BLaER1 (cell line): ENCODE results near the gene PPP1R1B.

ENCODE experiments used
- H3K27ac ChIP-seq: shearing (Covaris generic); formaldehyde crosslinking; 2 replicates; pipeline ENCODE4 v1.8.1; 2022
- H3K27me3 ChIP-seq: shearing (Covaris generic); formaldehyde crosslinking; 2 replicates; pipeline ENCODE4 v1.8.1; 2022
- H3K36me3 ChIP-seq: shearing (Covaris generic); formaldehyde crosslinking; 2 replicates; pipeline ENCODE4 v1.8.1; 2022
- H3K4me1 ChIP-seq: shearing (Covaris generic); formaldehyde crosslinking; 2 replicates; pipeline ENCODE4 v1.8.1; 2022
- H3K4me2 ChIP-seq: shearing (Covaris generic); formaldehyde crosslinking; 2 replicates; pipeline ENCODE4 v1.8.1; 2022
- H3K4me3 ChIP-seq: shearing (Covaris generic); formaldehyde crosslinking; 2 replicates; pipeline ENCODE4 v1.8.1; 2022
- H3K9ac ChIP-seq: shearing (Covaris generic); formaldehyde crosslinking; 2 replicates; pipeline ENCODE4 v1.8.1; 2022
- H3K9me3 ChIP-seq: shearing (Covaris generic); formaldehyde crosslinking; 2 replicates; pipeline ENCODE4 v1.8.1; 2022
- H4K20me1 ChIP-seq: shearing (Covaris generic); formaldehyde crosslinking; 2 replicates; pipeline ENCODE4 v1.8.1; 2022
- Cebpa-rat ChIP-seq: shearing (Covaris generic); IDR thresholded peaks from 2 replicates; pipeline ENCODE4 v1.8.1; 2022

The PPP1R1B gene

GRCh38 chr17:39632153-39632941, 5.6 kb downstream of the PPP1R1B start:
- peaks cover 7% of the 10 kb centered on the region for H3K27me3 ChIP-seq
- H3K4me1 ChIP-seq = peaks cover 78% of the 10 kb centered on the region
- no peak overlapping the region for H3K27ac ChIP-seq
- peak overlapping the region; percentile 45 for H3K4me2 ChIP-seq
- 0 out of 2 replicates have a peak overlapping the region, but pooled peaks have one; percentile 49 for H3K9ac ChIP-seq
- no peaks in the 10 kb centered on the region for H3K36me3 ChIP-seq
- no peaks in the 10 kb centered on the region for H3K9me3 ChIP-seq
- no peak for TF ChIP-seq Cebpa-rat
- no peaks in the 10 kb centered on the region for H4K20me1 ChIP-seq
- H3K4me3 ChIP-seq = no peak overlapping the region

- Histone ChIP-seq H4K20me1 (peaks cover 12% of the 10 kb centered on the region; the same call in 1 of the 2 replicates), H3K4me2 (no peak overlapping the region), H3K27me3 (no peaks in the 10 kb centered on the region), H3K4me3 (no peak overlapping the region), H3K9me3 (no peaks in the 10 kb centered on the region), H3K36me3 (no peaks in the 10 kb centered on the region), H3K27ac (peak overlapping the region; percentile 20; the same call in 1 of the 2 replicates), H3K9ac (no peak overlapping the region), H3K4me1 (peaks cover 80% of the 10 kb centered on the region)
- TF ChIP-seq Cebpa-rat = no peak
Measured at GRCh38 chr17:39633570-39634183, 6.9 kb downstream of the PPP1R1B start.

GRCh38 chr17:39634384-39634871, 7.7 kb downstream of the PPP1R1B start:
- H3K36me3 ChIP-seq = peaks cover under 1% of the 10 kb centered on the region; the same call in 1 of the 2 replicates
- no peaks in the 10 kb centered on the region for H3K9me3 ChIP-seq
- H3K27ac ChIP-seq = no peak overlapping the region
- no peak overlapping the region for H3K4me3 ChIP-seq
- peaks cover 80% of the 10 kb centered on the region for H3K4me1 ChIP-seq
- H4K20me1 ChIP-seq = peaks cover 16% of the 10 kb centered on the region; the same call in 1 of the 2 replicates
- H3K9ac ChIP-seq = no peak overlapping the region
- H3K27me3 ChIP-seq = no peaks in the 10 kb centered on the region
- TF ChIP-seq Cebpa-rat = no peak
- H3K4me2 ChIP-seq = no peak overlapping the region; the same call in 1 of the 2 replicates

- H3K4me2 ChIP-seq = peak overlapping the region; percentile 94
- H3K27ac ChIP-seq = peak overlapping the region; percentile 94
- no peak for TF ChIP-seq Cebpa-rat
- peaks cover 7% of the 10 kb centered on the region; the same call in 1 of the 2 replicates for H3K36me3 ChIP-seq
- H3K9me3 ChIP-seq = no peaks in the 10 kb centered on the region
- peaks cover 29% of the 10 kb centered on the region for H4K20me1 ChIP-seq
- H3K9ac ChIP-seq = no peak overlapping the region
- H3K27me3 ChIP-seq = no peaks in the 10 kb centered on the region
- H3K4me3 ChIP-seq = no peak overlapping the region
- H3K4me1 ChIP-seq = peaks cover 85% of the 10 kb centered on the region
Measured at GRCh38 chr17:39635614-39636176, 8.9 kb downstream of the PPP1R1B start.

DNA sequence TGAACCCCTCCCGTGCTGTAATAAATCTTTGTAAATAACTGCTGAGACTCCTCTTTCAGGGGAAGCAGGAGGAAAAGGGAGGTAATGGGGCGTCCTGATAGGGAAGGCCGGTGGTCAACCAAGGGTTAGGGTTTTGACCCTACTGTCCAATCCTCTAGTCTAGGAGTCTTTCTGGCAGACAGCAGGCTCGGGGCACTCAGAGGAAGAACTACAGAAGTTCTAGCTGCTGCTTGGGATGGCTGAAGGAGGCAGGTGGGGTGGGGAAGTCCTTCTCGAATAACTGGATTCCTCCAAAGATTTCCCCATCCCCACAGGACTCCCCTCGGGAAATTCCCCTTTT, 9.8 kb downstream of the PPP1R1B start:
- Histone ChIP-seq H3K36me3 (peaks cover 7% of the 10 kb centered on the region; the same call in 1 of the 2 replicates), H3K27ac (peak overlapping the region; percentile 94), H3K4me2 (peak overlapping the region; percentile 94), H4K20me1 (peaks cover 38% of the 10 kb centered on the region), H3K4me1 (peaks cover 86% of the 10 kb centered on the region), H3K9ac (peak overlapping the region; percentile 89), H3K9me3 (no peaks in the 10 kb centered on the region), H3K4me3 (peak overlapping the region; percentile 85), H3K27me3 (no peaks in the 10 kb centered on the region)
- no peak for TF ChIP-seq Cebpa-rat

- TF ChIP-seq Cebpa-rat = no peak
- H3K9me3 ChIP-seq = no peaks in the 10 kb centered on the region
- H3K4me3 ChIP-seq = peak within 1 kb of the TSS; percentile 85
- H3K36me3 ChIP-seq = peaks cover 7% of the 10 kb centered on the region; the same call in 1 of the 2 replicates
- peak within 1 kb of the TSS; percentile 94 for H3K4me2 ChIP-seq
- no peaks in the 10 kb centered on the region for H3K27me3 ChIP-seq
- peaks cover 86% of the 10 kb centered on the region for H3K4me1 ChIP-seq
- H3K9ac ChIP-seq = peak within 1 kb of the TSS; percentile 89
- H4K20me1 ChIP-seq = peaks cover 44% of the 10 kb centered on the region
- peak within 1 kb of the TSS; percentile 94 for H3K27ac ChIP-seq
Measured at GRCh38 chr17:39636927-39637736, 10.4 kb downstream of the PPP1R1B start, which contains the start of gene STARD3. STARD3 (plus strand) TSS chr17:39637144; CDS start chr17:39653532, 16,388 bp downstream.

- Histone ChIP-seq H3K9ac (peak overlapping the region; percentile 89; the same call in 1 of the 2 replicates), H3K36me3 (peaks cover 16% of the 10 kb centered on the region; the same call in 1 of the 2 replicates), H4K20me1 (peaks cover 55% of the 10 kb centered on the region), H3K4me2 (peak overlapping the region; percentile 94), H3K27me3 (no peaks in the 10 kb centered on the region), H3K9me3 (no peaks in the 10 kb centered on the region), H3K27ac (peak overlapping the region; percentile 94; the same call in 1 of the 2 replicates), H3K4me1 (peaks cover 86% of the 10 kb centered on the region), H3K4me3 (peak overlapping the region; percentile 85)
- no peak for TF ChIP-seq Cebpa-rat
Measured at GRCh38 chr17:39638317-39638716, 11.6 kb downstream of the PPP1R1B start.

DNA sequence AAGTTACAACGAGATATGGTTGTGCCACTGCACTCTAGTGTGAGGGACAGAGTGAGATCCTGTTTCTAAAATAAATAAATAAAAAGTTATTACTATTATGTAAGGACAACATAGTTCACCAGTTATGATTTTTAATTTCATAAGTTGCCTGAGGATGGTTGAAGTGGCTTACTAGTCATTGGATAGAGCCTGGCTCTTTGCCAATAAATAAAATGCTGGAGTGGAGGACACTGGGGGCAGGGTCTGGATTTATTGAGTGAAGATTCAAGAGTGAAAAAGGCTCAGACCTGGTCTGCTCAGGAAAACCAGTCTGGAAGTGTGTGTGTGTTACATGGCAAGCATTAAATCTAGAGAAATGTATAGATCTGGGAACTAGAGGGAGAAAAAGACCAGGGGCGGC, 12.3 kb downstream of the PPP1R1B start:
- no peak for TF ChIP-seq Cebpa-rat
- H3K4me2 ChIP-seq = peak overlapping the region; percentile 94
- H3K27ac ChIP-seq = no peak overlapping the region
- no peaks in the 10 kb centered on the region for H3K9me3 ChIP-seq
- H3K9ac ChIP-seq = no peak overlapping the region
- peaks cover 63% of the 10 kb centered on the region for H4K20me1 ChIP-seq
- peaks cover 20% of the 10 kb centered on the region; the same call in 1 of the 2 replicates for H3K36me3 ChIP-seq
- H3K4me1 ChIP-seq = peaks cover 92% of the 10 kb centered on the region
- H3K27me3 ChIP-seq = no peaks in the 10 kb centered on the region
- no peak overlapping the region for H3K4me3 ChIP-seq
